Pancreas (tissue), 10 donors: ENCODE data around the gene IKBKG. TPM values are rescaled to one million over a fixed set of nuclear protein-coding genes. Genes with fewer than 3 reads are reported as not detected.
A peak's percentile ranks its signal among the peaks of the same experiment; 100 is the strongest.
"Not testable (repeated sequence)": the region's sequence is repeated elsewhere in the genome, so short reads cannot be mapped to it uniquely, and the experiment has no call there.

Experiments used
- ATAC-seq, 4 donors: fragments of 200-7000 bp; cut with Tn5 transposase; one replicate each; pipeline versions ENCODE4 v1.8.0 to v1.9.1; 2020; ENCODE audit warnings: mild to moderate bottlenecking in 4 of 4, moderate library complexity in 4 of 4
- DNase-seq, 6 donors: peaks; one replicate each; pipeline ENCODE4 v3.0.0-alpha.2; 2020
- FAIRE-seq: peaks from 2 replicates; lab custom pipeline; 2012; peaks lifted over from hg19 to GRCh38; lab: Jason Lieb, UNC
- H3K27ac ChIP-seq, 4 donors: fragments of 200-600 bp; sonication (generic); 1 replicate in 3 of 4; 2 replicates in 1 of 4; pipeline versions ENCODE4 v1.5.0 to v1.8.0; 2020
- H3K27me3 ChIP-seq, 4 donors: fragments of 200-600 bp; one replicate each; pipeline ENCODE4 v1.8.0; 2021
- H3K36me3 ChIP-seq, 3 donors: fragments of 200-600 bp; sonication (generic) in 1 of 3; one replicate each; pipeline versions ENCODE4 v1.5.0 to v1.8.0; 2020 to 2021
- H3K4me1 ChIP-seq, 3 donors: fragments of 200-600 bp; one replicate each; pipeline ENCODE4 v1.8.0; 2021
- H3K4me3 ChIP-seq, 4 donors: fragments of 200-600 bp; sonication (generic) in 2 of 4; one replicate each; pipeline versions ENCODE4 v1.5.0 to v1.8.0; 2020 to 2021
- H3K9me3 ChIP-seq, 4 donors: fragments of 200-600 bp; one replicate each; pipeline ENCODE4 v1.8.0; 2021
- WGBS, 2 donors: extraction: QIAGEN DNeasy Blood & Tissue Kit; methylation state at CpG; one replicate each; pipeline ENCODE4 v1.1.7; 2013; 5-methylcytosine and 5-hydroxymethylcytosine counted together
- intact Hi-C, 3 donors: fragments of 100-400 bp; cut with DNase I; formaldehyde crosslinking; loops; one replicate each; pipeline versions ENCODE4 v1.11.1 to v1.14.2; 2022
- polyA plus RNA-seq, 2 donors: library from polyadenylated mRNA; stranded (reverse); fragments of 200-250 nt; gene quantifications; one replicate each; pipeline ENCODE4 v1.2.3, GENCODE V29; 2013
- total RNA-seq, 6 donors: library from RNA; stranded (reverse); fragmentation: NEBNext Ultra II Directional in 4 of 6; extraction: Animal tissue kit (Norgen Biotek cat#: 25700) in 4 of 6; gene quantifications; one replicate each; pipeline versions ENCODE4 v1.2.1 to v1.2.4, GENCODE V29; 2021 to 2023
- TF ChIP-seq, protein P1 (sequence below), 4 donors: fragments of 200-600 bp; sonication (generic) in 3 of 4; IDR thresholded peaks; one replicate each; pipeline versions ENCODE4 v1.5.0 to v1.8.0; 2021; ENCODE audit warnings: antibody characterized with exemption in 4 of 4
- donor health status: healthy with polysubstance abuse.
- donor health status: DM: no; HTN: no; CAD: no; lungs with moderate emphysema.
- donor health status: DM: no; HTN: no; CAD: no.
- donor health status: control.
- donor health status: control.
- donor health status: Bipolar disorder and iron deficiency.
- donor health status: DM: yes; HTN: yes; CAD: no.
- donor health status: DM: no; HTN: no; CAD: no.
- donor health status: DM: no; HTN: no; CAD: no.
- donor health status: DM: yes; HTN: yes; CAD: no.

Gene IKBKG
- total and polyA plus RNA-seq, 8 donors: 6.3 to 29.7 (median 10.2) TPM

DNA sequence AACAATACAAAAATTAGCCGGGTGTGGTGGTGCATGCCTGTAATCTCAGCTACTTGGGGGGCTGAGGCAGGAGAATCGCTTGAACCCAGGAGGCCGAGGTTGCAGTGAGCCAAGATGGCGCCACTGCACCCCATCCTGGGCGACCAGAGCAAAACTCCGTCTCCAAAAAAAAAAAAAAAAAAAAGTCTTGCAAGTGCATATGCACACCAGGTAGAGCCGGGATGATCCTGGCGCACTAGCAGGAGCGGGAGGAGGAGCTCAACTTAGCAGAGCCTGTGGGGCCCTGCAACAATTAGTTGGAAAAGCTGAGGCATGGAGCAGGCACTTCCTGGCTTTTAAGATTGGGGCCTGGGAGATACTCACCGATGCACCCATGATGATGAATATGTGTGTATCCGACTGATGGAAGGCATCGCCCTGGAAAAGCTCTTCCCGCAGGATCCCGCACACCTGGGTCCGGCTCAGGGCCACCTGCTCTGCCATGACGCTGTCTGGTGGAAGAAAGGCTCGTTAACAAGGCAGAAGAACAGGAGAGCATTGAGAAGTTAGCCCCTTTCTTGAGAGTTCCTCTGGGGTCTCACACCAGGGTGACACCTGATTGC, 1.6 kb upstream of the IKBKG start:
- ATAC-seq (no peak), FAIRE-seq (no peak), DNase-seq (peak in 1 of 6 donors; percentile 9)
- no peaks in the 10 kb centered on the region for H3K36me3 ChIP-seq
- no peaks in the 10 kb centered on the region for H3K27me3 ChIP-seq
- peak overlapping the region in 1 of 4 donors; percentile 64 for H3K4me3 ChIP-seq
- WGBS, 2 donors: 84 to 88% methylated on average over 17 of the region's 17 CpGs
- intact Hi-C loops: no loop called here
- TF ChIP-seq, protein P1, sequence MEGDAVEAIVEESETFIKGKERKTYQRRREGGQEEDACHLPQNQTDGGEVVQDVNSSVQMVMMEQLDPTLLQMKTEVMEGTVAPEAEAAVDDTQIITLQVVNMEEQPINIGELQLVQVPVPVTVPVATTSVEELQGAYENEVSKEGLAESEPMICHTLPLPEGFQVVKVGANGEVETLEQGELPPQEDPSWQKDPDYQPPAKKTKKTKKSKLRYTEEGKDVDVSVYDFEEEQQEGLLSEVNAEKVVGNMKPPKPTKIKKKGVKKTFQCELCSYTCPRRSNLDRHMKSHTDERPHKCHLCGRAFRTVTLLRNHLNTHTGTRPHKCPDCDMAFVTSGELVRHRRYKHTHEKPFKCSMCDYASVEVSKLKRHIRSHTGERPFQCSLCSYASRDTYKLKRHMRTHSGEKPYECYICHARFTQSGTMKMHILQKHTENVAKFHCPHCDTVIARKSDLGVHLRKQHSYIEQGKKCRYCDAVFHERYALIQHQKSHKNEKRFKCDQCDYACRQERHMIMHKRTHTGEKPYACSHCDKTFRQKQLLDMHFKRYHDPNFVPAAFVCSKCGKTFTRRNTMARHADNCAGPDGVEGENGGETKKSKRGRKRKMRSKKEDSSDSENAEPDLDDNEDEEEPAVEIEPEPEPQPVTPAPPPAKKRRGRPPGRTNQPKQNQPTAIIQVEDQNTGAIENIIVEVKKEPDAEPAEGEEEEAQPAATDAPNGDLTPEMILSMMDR (IDR thresholded peaks at IDR 0.05): no peak
- peaks cover 0 to 6% (median 0%) of the 10 kb centered on the region in 3 donors for H3K4me1 ChIP-seq
- H3K9me3 ChIP-seq: no peaks in the 10 kb centered on the region
- H3K27ac ChIP-seq: no peak overlapping the region

DNA sequence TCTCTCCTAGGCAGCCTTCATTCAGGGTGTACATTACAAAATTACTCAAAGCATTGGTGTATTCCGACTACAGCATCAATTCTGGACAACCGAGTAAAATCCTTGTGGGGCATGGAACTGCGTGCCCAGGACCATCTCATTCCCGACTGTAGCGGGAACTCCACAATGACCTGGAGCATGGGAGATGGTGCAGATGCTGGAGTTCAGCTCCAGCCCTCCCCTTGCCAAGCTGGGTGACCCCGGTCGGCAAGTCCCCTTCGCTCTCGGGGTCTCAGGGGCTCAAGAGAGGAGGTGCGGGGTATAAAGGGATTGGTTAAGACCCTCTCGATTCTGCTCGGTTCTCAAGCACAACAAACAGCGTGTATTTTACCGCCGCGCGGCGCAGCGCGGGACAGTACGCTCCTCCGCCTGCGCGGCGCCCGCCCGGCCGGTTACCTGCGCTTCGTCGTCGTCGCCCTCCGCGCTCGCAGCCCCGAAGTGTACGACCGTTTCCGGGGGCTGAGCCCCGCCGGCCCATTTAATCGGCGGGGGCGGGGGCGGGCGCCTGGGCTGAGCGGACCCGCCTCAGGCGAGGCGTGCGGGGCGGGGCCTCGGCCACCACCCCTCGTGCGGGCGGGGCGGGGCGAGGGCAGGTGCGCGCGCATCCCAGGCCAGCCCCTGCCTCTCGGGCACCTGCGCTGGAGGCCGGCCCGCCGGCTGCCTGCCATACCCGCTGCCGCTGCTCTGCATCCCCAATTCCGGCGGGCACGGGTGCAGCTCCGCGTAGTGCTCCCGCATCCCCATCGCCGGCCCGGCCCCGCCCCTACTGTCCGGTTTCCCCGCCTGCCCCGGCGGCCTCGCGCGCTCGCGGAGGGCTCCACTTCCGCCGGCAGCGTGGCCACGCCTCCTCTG, 821 bp upstream of the IKBKG start, which contains the start of gene G6PD:
Gene G6PD, minus strand, starts transcription at position 493 of the 891 bp plus-strand sequence. CDS start 691 bp downstream, outside the sequence.
- peaks cover 0 to 6% (median 0%) of the 10 kb centered on the region in 3 donors for H3K4me1 ChIP-seq
- ATAC-seq (peak; percentile 78 to 90 (median 85)), FAIRE-seq (no peak), DNase-seq (peak in 4 of 6 donors; percentile 69 to 88 (median 86))
- H3K4me3 ChIP-seq: peak within 1 kb of the TSS; percentile 43 to 64 (median 52)
- H3K27ac ChIP-seq: peak within 1 kb of the TSS; percentile 46 to 79 (median 70)
- no peaks in the 10 kb centered on the region for H3K36me3 ChIP-seq
- peaks cover 0 to 5% (median 0%) of the 10 kb centered on the region in 4 donors for H3K27me3 ChIP-seq
- WGBS, 2 donors: 0 to 34% methylated on average over 71 to 92 of the region's 92 CpGs
- intact Hi-C loops: no loop called here
- TF ChIP-seq, protein P1 (IDR thresholded peaks at IDR 0.05): no peak
- H3K9me3 ChIP-seq: no peaks in the 10 kb centered on the region

DNA sequence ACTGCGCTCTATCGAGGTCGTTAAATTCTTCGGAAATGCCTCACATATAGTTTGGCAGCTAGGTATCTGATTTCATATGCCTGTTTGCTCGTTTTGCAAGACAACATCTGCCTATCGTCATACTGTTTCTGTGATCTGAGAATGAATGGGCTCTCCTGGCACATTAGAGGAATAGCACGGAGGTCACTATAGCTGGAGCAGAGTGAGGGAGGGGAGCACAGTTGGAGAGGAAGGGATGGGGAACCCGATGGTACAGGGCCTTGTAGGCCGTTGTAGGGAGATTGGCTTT, 552 bp downstream of the IKBKG start:
- no peak for FAIRE-seq
- intact Hi-C loops: no loop called here
- H3K4me1 ChIP-seq: peaks cover 0 to 6% (median 0%) of the 10 kb centered on the region in 3 donors
- H3K27ac ChIP-seq: peak overlapping the region; percentile 46 to 79 (median 70)
- H3K4me3 ChIP-seq: peak overlapping the region; percentile 43 to 64 (median 52)
- TF ChIP-seq, protein P1 (IDR thresholded peaks at IDR 0.05): no peak
- no peaks in the 10 kb centered on the region for H3K9me3 ChIP-seq
- no peaks in the 10 kb centered on the region for H3K36me3 ChIP-seq
- 1 to 29% methylated on average over 9 of the region's 9 CpGs for WGBS, 2 donors
- no peak for DNase-seq
- peaks cover 0 to 7% (median 0%) of the 10 kb centered on the region in 4 donors for H3K27me3 ChIP-seq
- ATAC-seq: no peak

DNA sequence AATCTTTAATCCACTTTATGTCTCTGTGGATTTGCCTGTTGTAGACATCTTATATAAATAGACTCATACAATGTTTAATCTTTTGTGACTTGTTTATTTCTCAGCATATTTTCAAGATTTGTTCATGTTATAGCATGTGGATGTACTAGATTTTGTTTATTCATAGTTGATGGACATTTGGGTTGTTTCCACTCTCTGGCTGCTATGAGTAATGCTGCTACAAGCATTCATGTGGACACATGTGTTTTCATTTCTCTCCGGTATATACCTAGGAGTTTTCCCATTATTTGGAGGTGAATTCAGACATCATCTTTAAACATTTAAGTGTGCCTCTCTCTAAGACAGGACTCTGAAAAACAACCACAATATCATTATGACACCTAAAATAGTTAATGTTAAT, 2.3 kb downstream of the IKBKG start:
- H3K4me3 ChIP-seq: no peak overlapping the region
- H3K27me3 ChIP-seq: peaks cover 0 to 7% (median 0%) of the 10 kb centered on the region in 4 donors
- no peak overlapping the region for H3K27ac ChIP-seq
- ATAC-seq (no peak), FAIRE-seq (no peak), DNase-seq (no peak)
- 54 to 87% methylated on average over 1 of the region's 1 CpG for WGBS, 2 donors
- no peaks in the 10 kb centered on the region for H3K36me3 ChIP-seq
- intact Hi-C loops: no loop called here
- no peaks in the 10 kb centered on the region for H3K9me3 ChIP-seq
- peaks cover 0 to 6% (median 0%) of the 10 kb centered on the region in 3 donors for H3K4me1 ChIP-seq
- TF ChIP-seq, protein P1 (IDR thresholded peaks at IDR 0.05): no peak

DNA sequence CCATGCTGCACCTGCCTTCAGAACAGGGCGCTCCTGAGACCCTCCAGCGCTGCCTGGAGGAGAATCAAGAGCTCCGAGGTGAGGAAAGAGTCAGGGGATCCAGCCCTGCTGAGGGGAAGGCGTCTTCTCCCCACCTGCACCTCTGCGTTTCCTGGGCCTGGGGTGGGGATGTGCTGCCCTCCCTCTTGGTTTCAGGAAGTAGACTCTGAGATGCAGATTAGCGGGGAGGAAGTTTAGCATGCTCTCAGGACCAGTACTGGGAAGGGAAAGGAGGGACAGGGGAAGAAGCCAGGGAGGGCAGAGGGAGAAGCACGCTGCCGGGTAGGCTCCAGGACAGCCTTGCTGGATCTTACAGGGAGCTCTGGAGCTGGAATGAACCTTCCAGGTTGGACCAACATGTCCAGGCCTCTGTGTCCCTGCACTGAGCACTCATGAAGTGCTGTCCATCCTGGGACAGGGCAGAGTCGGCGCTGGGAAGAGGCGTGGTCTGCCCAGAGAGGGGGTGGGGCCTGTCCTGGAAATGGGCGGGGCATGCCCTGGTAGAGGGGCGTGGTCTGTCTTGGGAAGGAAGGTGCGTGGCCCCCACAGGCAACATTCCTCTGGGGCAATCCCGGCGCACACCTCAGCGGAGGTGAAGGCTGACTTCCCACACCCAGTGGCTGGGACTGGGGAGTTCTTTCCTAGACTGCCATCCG, 4.8 kb downstream of the IKBKG start:
- H3K4me3 ChIP-seq, H3K9me3 ChIP-seq, H3K36me3 ChIP-seq, H3K27me3 ChIP-seq, DNase-seq, intact Hi-C loops, ATAC-seq, FAIRE-seq, H3K4me1 ChIP-seq, H3K27ac ChIP-seq: not testable (repeated sequence)
- 68 to 92% methylated on average over 9 of the region's 18 CpGs for WGBS, 2 donors

DNA sequence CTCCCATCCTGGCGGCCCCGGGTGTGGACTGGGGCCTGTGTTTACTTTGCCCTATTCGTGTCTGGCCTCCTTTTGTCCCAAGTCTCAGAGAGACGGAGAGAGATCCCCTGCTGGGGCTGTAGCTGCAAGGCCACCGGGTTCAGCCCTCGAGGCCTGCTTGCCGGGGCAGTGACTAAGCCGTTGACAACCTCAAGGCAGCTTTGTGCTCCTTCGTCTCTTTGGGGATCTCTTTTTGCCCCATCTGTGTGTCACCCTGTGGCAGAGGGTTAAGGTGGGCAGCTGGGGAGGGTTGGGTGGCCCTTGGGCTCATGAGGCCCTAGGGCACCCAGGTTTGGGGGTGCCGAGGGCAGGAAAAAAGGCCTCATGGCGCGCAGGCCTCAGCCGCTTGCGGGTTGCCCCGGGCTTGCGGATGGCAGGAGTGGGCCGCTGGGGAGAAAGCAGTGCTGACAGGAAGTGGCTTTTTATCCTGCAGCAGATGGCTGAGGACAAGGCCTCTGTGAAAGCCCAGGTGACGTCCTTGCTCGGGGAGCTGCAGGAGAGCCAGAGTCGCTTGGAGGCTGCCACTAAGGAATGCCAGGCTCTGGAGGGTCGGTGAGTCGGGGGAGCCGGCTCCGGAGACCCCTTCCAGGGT, 10.8 kb downstream of the IKBKG start:
- H3K9me3 ChIP-seq, FAIRE-seq, H3K27ac ChIP-seq, intact Hi-C loops, H3K27me3 ChIP-seq, ATAC-seq, DNase-seq, H3K4me3 ChIP-seq, H3K4me1 ChIP-seq, H3K36me3 ChIP-seq: not testable (repeated sequence)
- whole genome bisulfite sequencing, 2 donors: 78 to 90% methylated on average over 4 to 5 of the region's 24 CpGs

DNA sequence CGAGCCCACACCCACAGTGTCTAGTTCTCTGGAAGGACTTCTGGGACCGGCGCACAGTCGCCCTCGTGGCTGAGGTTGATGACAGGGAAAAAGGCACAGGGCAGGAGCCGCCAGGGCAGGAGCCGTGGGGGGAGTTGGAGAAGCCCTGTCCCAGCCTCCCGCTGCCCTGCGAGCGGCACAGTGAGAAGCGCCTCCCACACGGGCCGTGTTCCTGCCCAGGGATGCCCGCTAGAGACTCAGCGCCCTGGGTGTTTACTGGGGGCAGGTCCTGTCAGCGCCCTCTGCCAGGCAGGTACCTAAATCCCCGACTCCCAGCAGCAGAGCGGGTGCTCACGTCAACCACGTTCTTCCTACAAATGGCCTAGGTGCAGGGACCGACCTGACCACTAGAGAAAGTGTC, 11.5 kb downstream of the IKBKG start:
- H3K4me3 ChIP-seq, H3K27ac ChIP-seq, H3K36me3 ChIP-seq, H3K27me3 ChIP-seq, intact Hi-C loops, H3K9me3 ChIP-seq, H3K4me1 ChIP-seq, ATAC-seq, FAIRE-seq: not testable (repeated sequence)
- peak in 1 of 6 donors; percentile 21 for DNase-seq
- WGBS, 2 donors: 87 to 89% methylated on average over 3 to 9 of the region's 21 CpGs
